Measurements from ENCODE around the gene KCND2. TPM values are rescaled to one million over a fixed set of nuclear protein-coding genes. Genes with fewer than 3 reads are reported as not detected.

The KCND2 gene
- total and polyA plus RNA-seq, 5 donors = 0.02 to 0.18 (median 0.11) TPM; not detected in 2

- Histone ChIP-seq H3K27me3 (ENCODE audit: control insufficient read depth, insufficient read depth) (no peaks in the 10 kb centered on the region), H3K4me3 (ENCODE audit: low read length) (no peak overlapping the region), H3K9me3 (ENCODE audit: control insufficient read depth, low read length) (no peaks in the 10 kb centered on the region), H3K27ac (ENCODE audit: low read length) (no peak overlapping the region), H3K4me1 (ENCODE audit: control insufficient read depth, insufficient read depth, low read length) (no peaks in the 10 kb centered on the region)
- DNase-seq (no peak), ATAC-seq (no peak)
- WGBS = 48% methylated on average over 2 of the region's 2 CpGs
- intact Hi-C loops (cut with DNase I) = no loop called here
Measured at GRCh38 chr7:120412139-120413050, 139.4 kb downstream of the KCND2 start.

GRCh38 chr7:120413164-120413563 is 140.2 kb downstream of the KCND2 start:
- no peak for DNase-seq
- no peak overlapping the region for H3K4me3 ChIP-seq (ENCODE audit: low read length)
- ATAC-seq = no peak
- no peak overlapping the region for H3K27ac ChIP-seq (ENCODE audit: low read length)
- intact Hi-C loops (cut with DNase I) = no loop called here
- no peaks in the 10 kb centered on the region for H3K27me3 ChIP-seq (ENCODE audit: control insufficient read depth, insufficient read depth)
- no peaks in the 10 kb centered on the region for H3K4me1 ChIP-seq (ENCODE audit: control insufficient read depth, insufficient read depth, low read length)
- H3K9me3 ChIP-seq (ENCODE audit: control insufficient read depth, low read length) = no peaks in the 10 kb centered on the region

- intact Hi-C loops (cut with DNase I) = no loop called here
- no peaks in the 10 kb centered on the region for H3K4me1 ChIP-seq (ENCODE audit: control insufficient read depth, insufficient read depth, low read length)
- no peaks in the 10 kb centered on the region for H3K9me3 ChIP-seq (ENCODE audit: control insufficient read depth, low read length)
- 71% methylated on average over 4 of the region's 4 CpGs for WGBS
- H3K27me3 ChIP-seq (ENCODE audit: control insufficient read depth, insufficient read depth) = no peaks in the 10 kb centered on the region
- no peak overlapping the region for H3K27ac ChIP-seq (ENCODE audit: low read length)
- no peak for ATAC-seq
- H3K4me3 ChIP-seq (ENCODE audit: low read length) = no peak overlapping the region
- no peak for DNase-seq
Measured at GRCh38 chr7:120417244-120417979, 144.4 kb downstream of the KCND2 start.

GRCh38 chr7:120421151-120421651 is 148.2 kb downstream of the KCND2 start:
- Histone ChIP-seq H3K27ac (ENCODE audit: low read length) (no peak overlapping the region), H3K27me3 (ENCODE audit: control insufficient read depth, insufficient read depth) (no peaks in the 10 kb centered on the region), H3K4me1 (ENCODE audit: control insufficient read depth, insufficient read depth, low read length) (no peaks in the 10 kb centered on the region), H3K9me3 (ENCODE audit: control insufficient read depth, low read length) (no peaks in the 10 kb centered on the region), H3K4me3 (ENCODE audit: low read length) (no peak overlapping the region)
- intact Hi-C loops (cut with DNase I) = no loop called here
- ATAC-seq (no peak), DNase-seq (no peak)
- 79% methylated on average over 2 of the region's 2 CpGs for WGBS

GRCh38 chr7:120431016-120431415 is 158.0 kb downstream of the KCND2 start:
- Histone ChIP-seq H3K27ac (ENCODE audit: low read length) (no peak overlapping the region), H3K4me3 (ENCODE audit: low read length) (no peak overlapping the region), H3K27me3 (ENCODE audit: control insufficient read depth, insufficient read depth) (no peaks in the 10 kb centered on the region), H3K4me1 (ENCODE audit: control insufficient read depth, insufficient read depth, low read length) (no peaks in the 10 kb centered on the region), H3K9me3 (ENCODE audit: control insufficient read depth, low read length) (no peaks in the 10 kb centered on the region)
- intact Hi-C loops (cut with DNase I) = no loop called here
- DNase-seq (no peak), ATAC-seq (no peak)
- 67% methylated on average over 1 of the region's 1 CpG for WGBS

- WGBS = 76% methylated on average over 1 of the region's 1 CpG
- intact Hi-C loops (cut with DNase I) = no loop called here
- Histone ChIP-seq H3K4me1 (ENCODE audit: control insufficient read depth, insufficient read depth, low read length) (no peaks in the 10 kb centered on the region), H3K27me3 (ENCODE audit: control insufficient read depth, insufficient read depth) (no peaks in the 10 kb centered on the region), H3K27ac (ENCODE audit: low read length) (no peak overlapping the region), H3K4me3 (ENCODE audit: low read length) (no peak overlapping the region), H3K9me3 (ENCODE audit: control insufficient read depth, low read length) (no peaks in the 10 kb centered on the region)
- ATAC-seq = no peak
- no peak for DNase-seq
Measured at GRCh38 chr7:120436487-120437060, 163.6 kb downstream of the KCND2 start.

GRCh38 chr7:120441850-120442249 is 168.9 kb downstream of the KCND2 start:
- ATAC-seq = no peak
- 37% methylated on average over 1 of the region's 1 CpG for WGBS

GRCh38 chr7:120442838-120443237 is 169.9 kb downstream of the KCND2 start:
- Histone ChIP-seq H3K4me1 (ENCODE audit: control insufficient read depth, insufficient read depth, low read length) (no peaks in the 10 kb centered on the region), H3K9me3 (ENCODE audit: control insufficient read depth, low read length) (no peaks in the 10 kb centered on the region), H3K27me3 (ENCODE audit: control insufficient read depth, insufficient read depth) (no peaks in the 10 kb centered on the region), H3K4me3 (ENCODE audit: low read length) (no peak overlapping the region), H3K27ac (ENCODE audit: low read length) (no peak overlapping the region)
- WGBS = 74% methylated on average over 2 of the region's 2 CpGs
- DNase-seq = no peak
- intact Hi-C loops (cut with DNase I) = no loop called here
- no peak for ATAC-seq

More at GRCh38 chr7:120441850-120442249, 168.9 kb downstream of the KCND2 start:
- no peak for DNase-seq
- Histone ChIP-seq H3K4me3 (ENCODE audit: low read length) (no peak overlapping the region), H3K27me3 (ENCODE audit: control insufficient read depth, insufficient read depth) (no peaks in the 10 kb centered on the region), H3K27ac (ENCODE audit: low read length) (no peak overlapping the region), H3K4me1 (ENCODE audit: control insufficient read depth, insufficient read depth, low read length) (no peaks in the 10 kb centered on the region), H3K9me3 (ENCODE audit: control insufficient read depth, low read length) (no peaks in the 10 kb centered on the region)
- intact Hi-C loops (cut with DNase I) = no loop called here

- 72% methylated on average over 1 of the region's 1 CpG for WGBS
- no peak overlapping the region for H3K27ac ChIP-seq (ENCODE audit: low read length)
Measured at GRCh38 chr7:120444650-120445049, 171.7 kb downstream of the KCND2 start.

GRCh38 chr7:120445276-120445675 is 172.3 kb downstream of the KCND2 start:
- no peak overlapping the region for H3K4me3 ChIP-seq (ENCODE audit: low read length)
- no peak overlapping the region for H3K27ac ChIP-seq (ENCODE audit: low read length)
- intact Hi-C loops (cut with DNase I) = no loop called here
- H3K4me1 ChIP-seq (ENCODE audit: control insufficient read depth, insufficient read depth, low read length) = no peaks in the 10 kb centered on the region
- H3K9me3 ChIP-seq (ENCODE audit: control insufficient read depth, low read length) = no peaks in the 10 kb centered on the region
- 72% methylated on average over 2 of the region's 2 CpGs for WGBS
- ATAC-seq = no peak
- H3K27me3 ChIP-seq (ENCODE audit: control insufficient read depth, insufficient read depth) = no peaks in the 10 kb centered on the region
- DNase-seq = no peak

More at GRCh38 chr7:120444650-120445049, 171.7 kb downstream of the KCND2 start:
- Histone ChIP-seq H3K27me3 (ENCODE audit: control insufficient read depth, insufficient read depth) (no peaks in the 10 kb centered on the region), H3K4me3 (ENCODE audit: low read length) (no peak overlapping the region), H3K9me3 (ENCODE audit: control insufficient read depth, low read length) (no peaks in the 10 kb centered on the region), H3K4me1 (ENCODE audit: control insufficient read depth, insufficient read depth, low read length) (no peaks in the 10 kb centered on the region)
- ATAC-seq (no peak), DNase-seq (no peak)
- intact Hi-C loops (cut with DNase I) = no loop called here

GRCh38 chr7:120452665-120453064 is 179.7 kb downstream of the KCND2 start:
- no peak overlapping the region for H3K27ac ChIP-seq (ENCODE audit: low read length)

More at GRCh38 chr7:120452665-120453064, 179.7 kb downstream of the KCND2 start:
- Histone ChIP-seq H3K27me3 (ENCODE audit: control insufficient read depth, insufficient read depth) (no peaks in the 10 kb centered on the region), H3K9me3 (ENCODE audit: control insufficient read depth, low read length) (no peaks in the 10 kb centered on the region), H3K4me3 (ENCODE audit: low read length) (no peak overlapping the region), H3K4me1 (ENCODE audit: control insufficient read depth, insufficient read depth, low read length) (no peaks in the 10 kb centered on the region)
- intact Hi-C loops (cut with DNase I) = no loop called here
- ATAC-seq (peak in 1 of 2 donors; percentile 14), DNase-seq (no peak)
- WGBS = 86% methylated on average over 7 of the region's 7 CpGs

All from right cardiac atrium (tissue), 5 donors.